Measurements from ENCODE around the gene ANKMY2.
A peak's percentile ranks its signal among the peaks of the same experiment; 100 is the strongest.

ANKMY2 gene

GRCh38 chr7:16644157-16644556 lies 1.4 kb downstream of the ANKMY2 start:
- no peak for DNase-seq (ENCODE audit: low read depth)
- TF ChIP-seq POLR2A (IDR thresholded peaks at IDR 0.05; ENCODE audit: extremely low read depth, insufficient read length) (no peak), MYC (IDR thresholded peaks at IDR 0.05; ENCODE audit: low read depth, low read length) (no peak), MAX (IDR thresholded peaks at IDR 0.05; ENCODE audit: low read depth, low read length) (no peak), CTCF (IDR thresholded peaks at IDR 0.05; ENCODE audit: low read depth, low read length) (no peak)
- H3K4me3 ChIP-seq (ENCODE audit: low read depth, low read length), result peak overlapping the region; percentile 87

DNA sequence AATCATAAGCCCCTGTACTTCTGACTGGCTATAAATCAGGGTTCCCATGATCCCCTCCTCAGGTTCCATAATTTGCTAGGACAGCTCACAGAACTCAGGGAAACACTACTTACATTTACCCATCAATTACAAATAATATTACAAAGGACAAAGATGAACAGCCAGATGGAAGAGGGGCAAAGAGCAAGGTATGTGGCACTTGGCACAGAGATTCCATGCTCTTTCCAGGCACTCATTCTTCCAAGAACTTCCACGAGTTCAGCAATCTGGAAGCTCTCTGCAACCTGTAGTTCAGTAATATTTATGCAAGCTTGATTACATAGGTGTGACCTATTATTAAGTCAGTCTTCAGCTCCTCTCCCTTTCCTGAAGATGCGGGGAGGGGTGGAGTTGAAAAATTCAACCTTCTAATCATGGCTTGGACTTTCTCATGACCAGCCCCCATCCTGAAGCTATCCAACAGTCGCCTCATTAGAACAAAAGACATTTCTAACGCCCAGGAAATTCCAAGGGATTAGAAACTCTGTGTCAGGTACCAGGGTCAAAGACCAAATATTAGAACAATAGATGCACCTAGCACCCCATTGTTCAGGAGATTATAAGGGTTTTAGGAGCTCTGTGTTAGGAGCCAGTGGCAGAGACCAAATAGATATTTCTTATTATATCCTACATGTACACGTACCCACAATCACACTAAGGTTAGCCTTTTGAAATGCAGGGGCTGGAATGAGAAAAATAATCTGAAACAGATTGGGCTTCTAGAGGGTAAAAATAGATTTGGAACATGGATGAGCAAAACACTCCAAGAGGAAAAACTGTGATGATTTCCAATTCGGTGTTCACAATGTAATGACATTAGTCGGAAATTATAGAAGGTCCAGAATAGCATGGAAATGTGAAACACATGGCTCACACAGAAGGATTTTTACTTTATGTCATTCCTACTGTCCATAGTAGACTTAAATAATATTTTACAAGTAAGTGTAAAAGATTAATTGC lies 7.0 kb downstream of the ANKMY2 start:
- H3K4me3 ChIP-seq (ENCODE audit: low read depth, low read length), result no peak overlapping the region
- TF ChIP-seq CTCF (IDR thresholded peaks at IDR 0.05; ENCODE audit: low read depth, low read length) (no peak), MAX (IDR thresholded peaks at IDR 0.05; ENCODE audit: low read depth, low read length) (no peak), POLR2A (IDR thresholded peaks at IDR 0.05; ENCODE audit: extremely low read depth, insufficient read length) (no peak), MYC (IDR thresholded peaks at IDR 0.05; ENCODE audit: low read depth, low read length) (no peak)
- DNase-seq (ENCODE audit: low read depth), result no peak

DNA sequence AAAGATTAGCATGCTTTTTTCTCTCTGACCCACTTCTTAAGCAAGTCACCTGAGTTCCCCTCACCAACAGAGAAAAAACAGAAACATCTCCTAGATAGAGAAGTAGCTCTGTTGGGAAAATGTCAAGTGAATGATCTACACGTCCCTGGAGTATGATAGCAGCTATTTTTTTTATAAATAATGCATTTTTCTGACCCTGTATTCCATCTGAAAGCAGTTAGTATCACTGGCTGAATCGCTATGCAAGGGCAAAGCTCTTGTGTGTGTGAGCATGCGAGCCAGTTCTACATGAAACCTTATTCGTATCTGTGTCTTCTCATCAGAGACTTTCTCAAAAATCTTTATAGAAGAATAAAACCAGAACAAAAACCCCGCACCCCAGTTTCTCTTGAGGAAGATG lies 8.2 kb downstream of the ANKMY2 start:
- TF ChIP-seq CTCF (IDR thresholded peaks at IDR 0.05; ENCODE audit: low read depth, low read length) (no peak), POLR2A (IDR thresholded peaks at IDR 0.05; ENCODE audit: extremely low read depth, insufficient read length) (no peak), MYC (IDR thresholded peaks at IDR 0.05; ENCODE audit: low read depth, low read length) (no peak), MAX (IDR thresholded peaks at IDR 0.05; ENCODE audit: low read depth, low read length) (no peak)
- H3K4me3 ChIP-seq (ENCODE audit: low read depth, low read length), result no peak overlapping the region
- no peak for DNase-seq (ENCODE audit: low read depth)

- no peak for DNase-seq (ENCODE audit: low read depth)
- TF ChIP-seq POLR2A (IDR thresholded peaks at IDR 0.05; ENCODE audit: extremely low read depth, insufficient read length) (no peak), MAX (IDR thresholded peaks at IDR 0.05; ENCODE audit: low read depth, low read length) (no peak), CTCF (IDR thresholded peaks at IDR 0.05; ENCODE audit: low read depth, low read length) (no peak), MYC (IDR thresholded peaks at IDR 0.05; ENCODE audit: low read depth, low read length) (no peak)
- H3K4me3 ChIP-seq (ENCODE audit: low read depth, low read length), result no peak overlapping the region
These were observed 8.9 kb downstream of the ANKMY2 start for GRCh38 chr7:16636555-16637101.

- H3K4me3 ChIP-seq (ENCODE audit: low read depth, low read length), result no peak overlapping the region
- no peak for TF ChIP-seq POLR2A (IDR thresholded peaks at IDR 0.05; ENCODE audit: extremely low read depth, insufficient read length)
- TF ChIP-seq CTCF (IDR thresholded peaks at IDR 0.05; ENCODE audit: low read depth, low read length), result no peak
- no peak for TF ChIP-seq MAX (IDR thresholded peaks at IDR 0.05; ENCODE audit: low read depth, low read length)
- no peak for TF ChIP-seq MYC (IDR thresholded peaks at IDR 0.05; ENCODE audit: low read depth, low read length)
- DNase-seq (ENCODE audit: low read depth), result no peak
These were observed 11.2 kb downstream of the ANKMY2 start for GRCh38 chr7:16634271-16634738.

Data from NB4 (cell line).